ENCODE measurements around the gene ARMC5.

The ARMC5 gene

DNA sequence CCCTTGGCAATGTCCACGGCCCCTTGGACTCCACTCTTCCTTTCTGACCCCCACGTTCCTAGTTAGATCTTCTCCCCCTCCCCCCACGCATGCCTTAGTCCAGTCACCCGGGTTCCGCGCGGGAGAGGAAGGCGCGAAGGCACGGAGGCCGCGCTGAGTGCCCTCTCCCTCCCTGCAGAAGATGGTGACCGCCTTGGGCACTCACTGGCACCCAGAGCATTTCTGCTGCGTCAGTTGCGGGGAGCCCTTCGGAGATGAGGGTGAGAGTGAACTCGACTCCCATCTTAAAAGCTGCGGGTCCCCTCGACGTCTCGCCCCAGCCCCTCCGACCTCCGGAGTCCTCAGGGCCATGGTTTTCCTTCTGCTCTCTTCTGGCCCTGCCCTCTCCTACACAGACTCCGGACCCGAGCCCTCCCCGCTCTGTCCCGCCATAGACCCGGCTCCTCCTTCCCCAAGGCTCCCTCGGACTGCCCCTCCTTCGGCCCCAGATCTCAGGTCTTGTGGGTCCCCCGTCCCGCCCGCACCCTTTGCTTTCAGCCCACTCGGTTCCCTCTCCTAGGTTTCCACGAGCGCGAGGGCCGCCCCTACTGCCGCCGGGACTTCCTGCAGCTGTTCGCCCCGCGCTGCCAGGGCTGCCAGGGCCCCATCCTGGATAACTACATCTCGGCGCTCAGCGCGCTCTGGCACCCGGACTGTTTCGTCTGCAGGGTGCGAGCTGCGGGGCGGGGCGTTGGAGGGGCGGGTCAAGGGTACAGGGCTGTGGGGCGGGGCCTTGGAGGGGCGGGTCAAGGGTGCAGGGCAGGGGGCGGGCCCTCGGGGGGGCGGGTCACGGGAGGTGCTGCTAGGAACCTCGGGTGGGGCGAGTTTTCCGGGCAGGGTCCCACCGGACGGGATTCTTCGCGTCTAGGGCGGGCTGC, 17.3 kb downstream of the ARMC5 start:
- TF ChIP-seq ISL1 (CRISPR knock-in tag; IDR thresholded peaks at IDR 0.05) (no peak), ZFP3 (CRISPR knock-in tag; IDR thresholded peaks at IDR 0.05) (no peak)
- no peak for ATAC-seq

- TF ChIP-seq ZC3H10 (CRISPR knock-in tag; IDR thresholded peaks at IDR 0.05), result no peak
- TF ChIP-seq CSDC2 (CRISPR knock-in tag; IDR thresholded peaks at IDR 0.05), result no peak
- TF ChIP-seq, protein P1, sequence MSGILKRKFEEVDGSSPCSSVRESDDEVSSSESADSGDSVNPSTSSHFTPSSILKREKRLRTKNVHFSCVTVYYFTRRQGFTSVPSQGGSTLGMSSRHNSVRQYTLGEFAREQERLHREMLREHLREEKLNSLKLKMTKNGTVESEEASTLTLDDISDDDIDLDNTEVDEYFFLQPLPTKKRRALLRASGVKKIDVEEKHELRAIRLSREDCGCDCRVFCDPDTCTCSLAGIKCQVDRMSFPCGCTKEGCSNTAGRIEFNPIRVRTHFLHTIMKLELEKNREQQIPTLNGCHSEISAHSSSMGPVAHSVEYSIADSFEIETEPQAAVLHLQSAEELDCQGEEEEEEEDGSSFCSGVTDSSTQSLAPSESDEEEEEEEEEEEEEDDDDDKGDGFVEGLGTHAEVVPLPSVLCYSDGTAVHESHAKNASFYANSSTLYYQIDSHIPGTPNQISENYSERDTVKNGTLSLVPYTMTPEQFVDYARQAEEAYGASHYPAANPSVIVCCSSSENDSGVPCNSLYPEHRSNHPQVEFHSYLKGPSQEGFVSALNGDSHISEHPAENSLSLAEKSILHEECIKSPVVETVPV (CRISPR knock-in tag; IDR thresholded peaks at IDR 0.05), result no peak
- no peak for TF ChIP-seq ZNF70 (CRISPR knock-in tag; IDR thresholded peaks at IDR 0.05)
- TF ChIP-seq ZFP30 (CRISPR knock-in tag; IDR thresholded peaks at IDR 0.05), result no peak
- TF ChIP-seq, protein P2, sequence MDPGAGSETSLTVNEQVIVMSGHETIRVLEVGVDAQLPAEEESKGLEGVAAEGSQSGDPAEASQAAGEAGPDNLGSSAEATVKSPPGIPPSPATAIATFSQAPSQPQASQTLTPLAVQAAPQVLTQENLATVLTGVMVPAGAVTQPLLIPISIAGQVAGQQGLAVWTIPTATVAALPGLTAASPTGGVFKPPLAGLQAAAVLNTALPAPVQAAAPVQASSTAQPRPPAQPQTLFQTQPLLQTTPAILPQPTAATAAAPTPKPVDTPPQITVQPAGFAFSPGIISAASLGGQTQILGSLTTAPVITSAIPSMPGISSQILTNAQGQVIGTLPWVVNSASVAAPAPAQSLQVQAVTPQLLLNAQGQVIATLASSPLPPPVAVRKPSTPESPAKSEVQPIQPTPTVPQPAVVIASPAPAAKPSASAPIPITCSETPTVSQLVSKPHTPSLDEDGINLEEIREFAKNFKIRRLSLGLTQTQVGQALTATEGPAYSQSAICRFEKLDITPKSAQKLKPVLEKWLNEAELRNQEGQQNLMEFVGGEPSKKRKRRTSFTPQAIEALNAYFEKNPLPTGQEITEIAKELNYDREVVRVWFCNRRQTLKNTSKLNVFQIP (CRISPR knock-in tag; IDR thresholded peaks at IDR 0.05; ENCODE audit: borderline replicate concordance, low read depth), result no peak
- TF ChIP-seq, protein P3, sequence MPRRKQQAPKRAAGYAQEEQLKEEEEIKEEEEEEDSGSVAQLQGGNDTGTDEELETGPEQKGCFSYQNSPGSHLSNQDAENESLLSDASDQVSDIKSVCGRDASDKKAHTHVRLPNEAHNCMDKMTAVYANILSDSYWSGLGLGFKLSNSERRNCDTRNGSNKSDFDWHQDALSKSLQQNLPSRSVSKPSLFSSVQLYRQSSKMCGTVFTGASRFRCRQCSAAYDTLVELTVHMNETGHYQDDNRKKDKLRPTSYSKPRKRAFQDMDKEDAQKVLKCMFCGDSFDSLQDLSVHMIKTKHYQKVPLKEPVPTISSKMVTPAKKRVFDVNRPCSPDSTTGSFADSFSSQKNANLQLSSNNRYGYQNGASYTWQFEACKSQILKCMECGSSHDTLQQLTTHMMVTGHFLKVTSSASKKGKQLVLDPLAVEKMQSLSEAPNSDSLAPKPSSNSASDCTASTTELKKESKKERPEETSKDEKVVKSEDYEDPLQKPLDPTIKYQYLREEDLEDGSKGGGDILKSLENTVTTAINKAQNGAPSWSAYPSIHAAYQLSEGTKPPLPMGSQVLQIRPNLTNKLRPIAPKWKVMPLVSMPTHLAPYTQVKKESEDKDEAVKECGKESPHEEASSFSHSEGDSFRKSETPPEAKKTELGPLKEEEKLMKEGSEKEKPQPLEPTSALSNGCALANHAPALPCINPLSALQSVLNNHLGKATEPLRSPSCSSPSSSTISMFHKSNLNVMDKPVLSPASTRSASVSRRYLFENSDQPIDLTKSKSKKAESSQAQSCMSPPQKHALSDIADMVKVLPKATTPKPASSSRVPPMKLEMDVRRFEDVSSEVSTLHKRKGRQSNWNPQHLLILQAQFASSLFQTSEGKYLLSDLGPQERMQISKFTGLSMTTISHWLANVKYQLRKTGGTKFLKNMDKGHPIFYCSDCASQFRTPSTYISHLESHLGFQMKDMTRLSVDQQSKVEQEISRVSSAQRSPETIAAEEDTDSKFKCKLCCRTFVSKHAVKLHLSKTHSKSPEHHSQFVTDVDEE (CRISPR knock-in tag; IDR thresholded peaks at IDR 0.05), result no peak
- no peak for TF ChIP-seq ISL1 (CRISPR knock-in tag; IDR thresholded peaks at IDR 0.05)
- TF ChIP-seq ZNF8 (CRISPR knock-in tag; IDR thresholded peaks at IDR 0.05), result no peak
- no peak for TF ChIP-seq ESRRG (CRISPR knock-in tag; IDR thresholded peaks at IDR 0.05)
- no peak for ATAC-seq
Measured at GRCh38 chr16:31477220-31478216, 18.2 kb downstream of the ARMC5 start.

DNA sequence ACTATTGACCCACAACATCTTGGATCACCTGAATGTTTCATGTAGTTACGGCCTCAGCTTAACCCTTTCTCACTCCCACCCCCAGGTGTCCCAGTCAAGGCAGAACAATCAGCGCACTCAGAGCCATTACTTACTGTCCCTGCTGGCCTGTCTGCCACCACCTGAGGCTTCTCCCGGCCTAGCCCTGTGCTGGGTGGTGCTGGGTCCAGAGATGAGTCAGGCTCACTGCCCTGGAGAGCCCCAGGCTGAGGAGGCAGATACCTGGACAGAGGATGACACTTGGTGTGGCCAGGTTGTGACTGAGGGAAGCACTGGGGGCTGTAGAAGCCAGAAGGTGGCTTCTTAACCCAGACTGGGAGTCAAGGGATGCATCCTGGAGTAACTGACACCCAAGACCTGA, 19.7 kb downstream of the ARMC5 start:
- ATAC-seq, result peak; percentile 2; the same call in 1 of the 3 replicates
- no peak for TF ChIP-seq RARB (CRISPR knock-in tag; IDR thresholded peaks at IDR 0.05)

- no peak; the same call in 2 of the 3 replicates for ATAC-seq
- no peak for TF ChIP-seq CSDC2 (CRISPR knock-in tag; IDR thresholded peaks at IDR 0.05)
- TF ChIP-seq TCF4 (CRISPR knock-in tag; IDR thresholded peaks at IDR 0.05; ENCODE audit: borderline replicate concordance), result no peak
- TF ChIP-seq PATZ1 (CRISPR knock-in tag; IDR thresholded peaks at IDR 0.05; ENCODE audit: borderline replicate concordance), result no peak
- TF ChIP-seq ZFP3 (CRISPR knock-in tag; IDR thresholded peaks at IDR 0.05), result no peak
- no peak for TF ChIP-seq OSR1 (CRISPR knock-in tag; IDR thresholded peaks at IDR 0.05)
- no peak for TF ChIP-seq ARNTL (CRISPR knock-in tag; IDR thresholded peaks at IDR 0.05; ENCODE audit: borderline replicate concordance, low read depth)
- TF ChIP-seq ZFP30 (CRISPR knock-in tag; IDR thresholded peaks at IDR 0.05), result no peak
- no peak for TF ChIP-seq ESRRG (CRISPR knock-in tag; IDR thresholded peaks at IDR 0.05)
- TF ChIP-seq GLIS3 (CRISPR knock-in tag; IDR thresholded peaks at IDR 0.05), result no peak
- TF ChIP-seq ZNF8 (CRISPR knock-in tag; IDR thresholded peaks at IDR 0.05), result no peak
- no peak for TF ChIP-seq ZNF565 (CRISPR knock-in tag; conservative IDR thresholded peaks at IDR 0.05; ENCODE audit: low read depth)
- TF ChIP-seq, protein P4, sequence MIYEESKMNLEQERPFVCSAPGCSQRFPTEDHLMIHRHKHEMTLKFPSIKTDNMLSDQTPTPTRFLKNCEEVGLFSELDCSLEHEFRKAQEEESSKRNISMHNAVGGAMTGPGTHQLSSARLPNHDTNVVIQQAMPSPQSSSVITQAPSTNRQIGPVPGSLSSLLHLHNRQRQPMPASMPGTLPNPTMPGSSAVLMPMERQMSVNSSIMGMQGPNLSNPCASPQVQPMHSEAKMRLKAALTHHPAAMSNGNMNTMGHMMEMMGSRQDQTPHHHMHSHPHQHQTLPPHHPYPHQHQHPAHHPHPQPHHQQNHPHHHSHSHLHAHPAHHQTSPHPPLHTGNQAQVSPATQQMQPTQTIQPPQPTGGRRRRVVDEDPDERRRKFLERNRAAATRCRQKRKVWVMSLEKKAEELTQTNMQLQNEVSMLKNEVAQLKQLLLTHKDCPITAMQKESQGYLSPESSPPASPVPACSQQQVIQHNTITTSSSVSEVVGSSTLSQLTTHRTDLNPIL (CRISPR knock-in tag; IDR thresholded peaks at IDR 0.05; ENCODE audit: low read depth), result no peak
- TF ChIP-seq, protein P1 (CRISPR knock-in tag; IDR thresholded peaks at IDR 0.05), result no peak
- TF ChIP-seq, protein P3 (CRISPR knock-in tag; IDR thresholded peaks at IDR 0.05), result no peak
Measured at GRCh38 chr16:31479751-31480150, 20.4 kb downstream of the ARMC5 start.
